Measurements from ENCODE around the gene MYL12B.

Gene MYL12B

DNA sequence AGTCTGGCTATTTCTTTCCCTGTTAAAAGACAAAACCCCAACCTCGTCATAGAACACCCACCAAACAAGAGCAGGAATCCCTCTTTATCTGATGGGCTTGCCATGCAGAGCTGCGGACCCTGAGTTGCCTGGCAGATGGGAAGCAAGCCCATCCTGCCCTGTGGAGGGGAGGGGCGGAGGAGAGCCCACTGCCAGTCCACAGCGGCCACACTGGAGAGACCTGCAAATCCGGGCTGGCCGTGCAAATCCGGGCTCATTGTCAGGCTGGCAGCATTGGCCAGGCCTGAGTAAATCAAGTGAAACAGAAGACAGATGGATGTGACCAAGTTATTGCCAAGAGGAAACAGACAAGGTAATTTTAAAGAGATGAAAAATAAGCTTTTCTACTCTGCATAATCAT, 22.0 kb downstream of the MYL12B start:
- Histone ChIP-seq H3K27me3 (ENCODE audit: low read depth, low read length) (no peaks in the 10 kb centered on the region), H3K36me3 (ENCODE audit: control insufficient read depth in 1 of 2, insufficient read depth in 2 of 2, low read length in 2 of 2) (no peaks in the 10 kb centered on the region), H3K27ac (ENCODE audit: low read length) (no peak overlapping the region), H3K4me1 (ENCODE audit: control insufficient read depth in 1 of 2, insufficient read depth in 2 of 2, low read length in 2 of 2) (peaks cover 3 to 5% of the 10 kb centered on the region in 2 donors), H3K4me3 (ENCODE audit: low read depth in 1 of 2, low read length in 2 of 2) (no peak overlapping the region), H3K9me3 (ENCODE audit: control insufficient read depth in 1 of 2, low read length in 2 of 2) (no peaks in the 10 kb centered on the region)

DNA sequence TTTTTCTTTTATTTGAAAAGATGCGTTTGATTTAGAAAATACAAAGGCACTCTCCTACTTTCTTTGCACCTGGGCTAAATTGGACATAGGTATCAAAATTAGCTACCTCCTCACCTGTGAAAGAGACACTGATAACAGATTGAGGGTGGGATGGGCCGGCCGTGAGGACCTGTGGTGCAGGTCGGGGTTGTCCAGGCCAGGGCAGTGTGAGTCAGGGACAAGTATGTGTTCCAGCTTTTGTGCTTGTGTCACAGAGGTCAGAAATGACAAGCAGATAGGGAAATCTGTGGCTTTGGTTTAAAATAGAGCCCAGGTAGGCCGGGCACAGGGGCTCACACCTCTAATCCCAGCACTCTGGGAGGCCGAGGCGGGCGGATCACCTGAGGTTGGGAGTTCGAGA, 22.6 kb downstream of the MYL12B start:
- no peak overlapping the region for H3K4me3 ChIP-seq (ENCODE audit: low read depth in 1 of 2, low read length in 2 of 2)
- peaks cover 3 to 5% of the 10 kb centered on the region in 2 donors for H3K4me1 ChIP-seq (ENCODE audit: control insufficient read depth in 1 of 2, insufficient read depth in 2 of 2, low read length in 2 of 2)
- no peak overlapping the region for H3K27ac ChIP-seq (ENCODE audit: low read length)
- no peaks in the 10 kb centered on the region for H3K9me3 ChIP-seq (ENCODE audit: control insufficient read depth in 1 of 2, low read length in 2 of 2)
- H3K36me3 ChIP-seq (ENCODE audit: control insufficient read depth in 1 of 2, insufficient read depth in 2 of 2, low read length in 2 of 2): no peaks in the 10 kb centered on the region
- H3K27me3 ChIP-seq (ENCODE audit: low read depth, low read length): no peaks in the 10 kb centered on the region

DNA sequence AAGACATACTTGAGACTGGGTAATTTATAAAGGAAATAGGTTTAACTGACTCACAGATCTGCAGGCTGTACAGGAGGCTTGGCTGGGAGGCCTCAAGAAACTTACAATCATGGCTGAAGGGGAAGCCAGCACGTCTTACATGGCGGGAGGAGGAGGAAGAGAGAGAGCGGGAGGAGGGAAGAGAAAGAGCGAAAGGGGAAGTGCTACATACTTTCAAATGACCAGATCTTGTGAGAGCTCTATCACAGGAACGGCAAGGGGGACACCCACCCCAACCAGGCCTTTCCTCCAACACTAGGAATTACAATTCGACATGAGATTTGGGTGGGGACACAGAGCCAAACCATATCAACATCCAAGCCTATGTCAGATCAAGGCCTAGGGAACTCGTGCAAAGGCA, 24.2 kb downstream of the MYL12B start:
- Histone ChIP-seq H3K36me3 (ENCODE audit: control insufficient read depth in 1 of 2, insufficient read depth in 2 of 2, low read length in 2 of 2) (no peaks in the 10 kb centered on the region), H3K27ac (ENCODE audit: low read length) (no peak overlapping the region), H3K4me1 (ENCODE audit: control insufficient read depth in 1 of 2, insufficient read depth in 2 of 2, low read length in 2 of 2) (peaks cover 3 to 5% of the 10 kb centered on the region in 2 donors), H3K4me3 (ENCODE audit: low read depth in 1 of 2, low read length in 2 of 2) (no peak overlapping the region), H3K9me3 (ENCODE audit: control insufficient read depth in 1 of 2, low read length in 2 of 2) (no peaks in the 10 kb centered on the region), H3K27me3 (ENCODE audit: low read depth, low read length) (no peaks in the 10 kb centered on the region)

DNA sequence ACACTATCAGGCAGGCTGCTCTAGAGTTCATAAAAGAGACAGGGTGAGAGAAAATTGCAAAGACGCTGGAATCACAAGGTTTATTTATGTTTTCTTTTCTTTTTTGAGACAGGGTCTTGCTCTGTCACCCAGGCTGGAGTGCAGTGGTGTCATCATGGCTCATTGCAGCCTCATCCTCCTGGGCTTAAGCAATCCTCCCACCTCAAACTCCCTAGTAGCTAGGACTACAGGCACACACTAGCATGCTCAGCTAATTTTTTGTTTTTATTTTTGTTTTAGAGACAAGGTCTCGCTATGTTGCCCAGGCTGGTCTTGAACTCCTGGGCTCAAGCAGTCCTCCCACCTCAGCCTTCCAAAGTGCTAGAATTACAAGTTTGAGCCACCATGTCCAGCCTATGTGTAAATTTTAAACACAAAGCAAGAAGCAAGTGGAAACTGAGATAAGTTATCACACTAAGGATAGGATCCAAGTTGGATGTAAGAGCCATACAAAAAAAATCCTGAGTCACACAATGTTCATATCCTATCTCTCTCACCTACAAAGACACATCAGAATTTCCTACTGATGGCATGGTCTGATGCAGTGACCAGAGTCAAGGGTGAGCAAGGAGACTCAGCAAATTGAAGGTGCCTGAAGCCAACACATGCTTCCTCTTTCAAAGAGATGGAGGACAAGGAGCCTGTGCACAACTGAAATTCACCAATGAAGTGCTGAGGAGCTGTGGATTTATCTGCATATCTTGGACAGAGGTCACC, 31.4 kb downstream of the MYL12B start:
- Histone ChIP-seq H3K27ac (ENCODE audit: low read length) (no peak overlapping the region), H3K36me3 (ENCODE audit: control insufficient read depth in 1 of 2, insufficient read depth in 2 of 2, low read length in 2 of 2) (no peaks in the 10 kb centered on the region)

DNA sequence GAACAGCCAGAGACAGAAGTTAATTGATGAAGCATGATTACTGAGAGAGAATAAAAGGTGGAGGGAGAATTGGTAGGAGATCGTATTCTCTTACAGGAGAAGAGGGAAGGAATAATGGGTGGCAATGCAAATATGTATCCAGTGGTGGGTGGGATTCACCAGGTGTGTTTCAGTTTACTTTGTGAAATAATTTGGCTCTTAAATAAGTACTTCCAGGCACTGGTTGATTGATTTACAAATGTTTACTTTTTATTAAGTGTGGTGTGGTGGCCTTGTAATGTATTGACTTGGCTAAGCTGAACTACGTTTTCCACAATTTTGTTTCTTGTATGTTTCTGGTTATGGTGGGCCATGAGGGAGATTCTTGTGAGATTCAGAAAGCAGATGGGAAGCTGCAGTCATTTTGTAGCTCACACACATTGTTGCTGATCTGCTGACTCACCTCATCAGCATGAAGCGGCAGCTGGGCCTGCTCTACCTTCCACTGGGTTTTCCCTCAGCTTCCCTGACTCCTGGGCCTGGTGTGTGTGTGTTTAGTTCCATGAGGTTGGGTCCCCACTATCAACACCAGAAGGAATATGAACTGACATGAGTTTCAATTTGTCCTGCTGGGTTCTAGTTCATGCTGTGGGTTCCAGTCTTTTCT, 32.6 kb downstream of the MYL12B start:
- Histone ChIP-seq H3K36me3 (ENCODE audit: control insufficient read depth in 1 of 2, insufficient read depth in 2 of 2, low read length in 2 of 2) (no peaks in the 10 kb centered on the region), H3K27ac (ENCODE audit: low read length) (no peak overlapping the region), H3K9me3 (ENCODE audit: control insufficient read depth in 1 of 2, low read length in 2 of 2) (no peaks in the 10 kb centered on the region), H3K27me3 (ENCODE audit: low read depth, low read length) (no peaks in the 10 kb centered on the region), H3K4me3 (ENCODE audit: low read depth in 1 of 2, low read length in 2 of 2) (no peak overlapping the region), H3K4me1 (ENCODE audit: control insufficient read depth in 1 of 2, insufficient read depth in 2 of 2, low read length in 2 of 2) (peaks cover 0 to 11% of the 10 kb centered on the region in 2 donors)

More for the DNA sequence above, 31.4 kb downstream of the MYL12B start:
- Histone ChIP-seq H3K4me3 (ENCODE audit: low read depth in 1 of 2, low read length in 2 of 2) (no peak overlapping the region), H3K9me3 (ENCODE audit: control insufficient read depth in 1 of 2, low read length in 2 of 2) (no peaks in the 10 kb centered on the region), H3K27me3 (ENCODE audit: low read depth, low read length) (no peaks in the 10 kb centered on the region), H3K4me1 (ENCODE audit: control insufficient read depth in 1 of 2, insufficient read depth in 2 of 2, low read length in 2 of 2) (peaks cover 0 to 11% of the 10 kb centered on the region in 2 donors)

DNA sequence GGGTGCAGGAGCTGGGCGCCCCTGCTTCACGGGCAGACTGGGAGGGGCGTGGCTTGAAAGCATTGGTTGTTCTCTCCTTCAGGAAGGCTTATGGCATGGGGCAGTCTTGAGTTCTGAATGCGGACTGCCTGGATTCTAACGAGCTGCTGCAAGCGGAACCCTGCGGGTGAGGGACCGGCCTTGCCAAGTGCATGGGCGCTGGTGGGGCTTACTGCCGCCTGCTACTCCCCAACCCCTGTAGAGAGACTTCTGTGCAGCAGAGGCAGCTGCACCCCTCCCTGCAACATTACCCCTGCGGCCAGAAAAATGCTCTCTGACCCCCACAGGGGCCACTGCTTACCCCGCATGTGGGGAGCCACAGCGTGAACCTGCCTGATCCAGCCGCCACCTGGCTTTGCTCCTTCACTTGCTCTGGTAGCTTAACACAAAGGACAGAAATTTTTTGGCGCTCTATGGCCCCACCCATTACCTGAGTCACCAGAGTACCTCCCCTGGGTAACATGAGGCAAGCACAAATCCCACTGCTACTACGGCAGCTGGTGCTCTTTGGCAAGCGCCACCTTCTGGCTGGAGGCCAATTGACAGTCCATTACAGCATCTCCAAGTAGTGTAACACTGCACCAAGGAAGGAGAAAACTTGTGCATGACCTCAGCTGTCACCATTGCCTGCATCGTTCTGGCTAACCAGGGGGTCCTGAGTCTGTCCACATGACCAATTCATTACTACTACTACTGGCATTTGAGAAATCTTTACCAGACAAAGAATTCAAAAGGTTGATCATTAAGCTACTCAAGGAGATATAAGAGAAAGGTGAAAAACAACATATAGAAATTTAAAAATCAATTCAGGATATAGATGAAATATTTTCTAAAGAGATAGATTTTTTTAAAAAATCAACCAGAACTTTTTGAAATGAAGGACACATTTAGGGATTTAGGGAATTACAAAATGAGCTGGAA, 35.4 kb downstream of the MYL12B start:
- H3K27me3 ChIP-seq (ENCODE audit: low read depth, low read length): peaks cover 4% of the 10 kb centered on the region
- no peaks in the 10 kb centered on the region for H3K9me3 ChIP-seq (ENCODE audit: control insufficient read depth in 1 of 2, low read length in 2 of 2)
- peaks cover 0 to 11% of the 10 kb centered on the region in 2 donors for H3K4me1 ChIP-seq (ENCODE audit: control insufficient read depth in 1 of 2, insufficient read depth in 2 of 2, low read length in 2 of 2)
- no peak overlapping the region for H3K27ac ChIP-seq (ENCODE audit: low read length)
- H3K4me3 ChIP-seq (ENCODE audit: low read depth in 1 of 2, low read length in 2 of 2): peak overlapping the region; percentile 68 to 72
- H3K36me3 ChIP-seq (ENCODE audit: control insufficient read depth in 1 of 2, insufficient read depth in 2 of 2, low read length in 2 of 2): no peaks in the 10 kb centered on the region

DNA sequence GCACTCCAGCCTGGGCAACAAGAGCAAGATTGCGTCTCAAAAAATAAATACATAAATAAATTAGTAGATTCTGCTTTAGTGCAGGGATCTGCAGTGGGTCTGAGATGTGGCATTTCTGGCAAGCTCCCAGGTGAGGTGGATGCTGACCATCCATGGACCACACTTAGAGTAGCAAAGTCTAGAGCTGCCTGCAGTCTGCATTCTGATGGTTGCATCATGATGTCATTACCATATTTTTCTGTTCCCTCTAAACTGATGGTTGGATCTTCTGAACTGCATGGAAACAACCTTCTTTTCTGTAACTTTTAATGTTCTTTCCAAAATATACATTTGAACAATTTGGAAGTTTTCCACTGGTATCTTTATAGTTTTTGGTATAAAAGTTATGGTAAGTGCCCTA, 42.9 kb downstream of the MYL12B start:
- H3K36me3 ChIP-seq (ENCODE audit: control insufficient read depth in 1 of 2, insufficient read depth in 2 of 2, low read length in 2 of 2): no peaks in the 10 kb centered on the region
- no peaks in the 10 kb centered on the region for H3K4me1 ChIP-seq (ENCODE audit: control insufficient read depth in 1 of 2, insufficient read depth in 2 of 2, low read length in 2 of 2)
- H3K4me3 ChIP-seq (ENCODE audit: low read depth in 1 of 2, low read length in 2 of 2): no peak overlapping the region
- peaks cover 4% of the 10 kb centered on the region for H3K27me3 ChIP-seq (ENCODE audit: low read depth, low read length)
- no peak overlapping the region for H3K27ac ChIP-seq (ENCODE audit: low read length)
- no peaks in the 10 kb centered on the region for H3K9me3 ChIP-seq (ENCODE audit: control insufficient read depth in 1 of 2, low read length in 2 of 2)

DNA sequence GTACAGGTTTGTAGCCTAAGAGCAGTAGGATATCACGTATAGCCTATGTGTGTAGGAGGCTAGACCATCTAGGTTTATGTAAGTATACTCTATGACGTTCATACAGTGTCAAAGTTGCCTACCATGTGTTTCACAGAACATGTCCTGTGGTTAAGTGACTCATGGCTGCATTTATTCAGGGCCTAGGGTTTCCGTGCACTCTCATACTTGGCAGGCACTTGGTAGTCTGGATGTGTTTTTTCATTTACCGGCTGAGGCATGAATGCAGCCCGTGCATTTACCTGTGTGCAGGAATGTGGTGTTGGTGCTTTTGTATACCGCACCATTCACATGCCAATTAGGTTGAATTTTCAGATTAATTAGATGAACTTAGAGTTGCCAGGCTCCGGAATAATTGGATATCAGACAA, 43.4 kb downstream of the MYL12B start:
- H3K9me3 ChIP-seq (ENCODE audit: control insufficient read depth in 1 of 2, low read length in 2 of 2): no peaks in the 10 kb centered on the region
- H3K27me3 ChIP-seq (ENCODE audit: low read depth, low read length): peaks cover 4% of the 10 kb centered on the region
- H3K4me3 ChIP-seq (ENCODE audit: low read depth in 1 of 2, low read length in 2 of 2): no peak overlapping the region
- H3K4me1 ChIP-seq (ENCODE audit: control insufficient read depth in 1 of 2, insufficient read depth in 2 of 2, low read length in 2 of 2): no peaks in the 10 kb centered on the region
- no peak overlapping the region for H3K27ac ChIP-seq (ENCODE audit: low read length)
- H3K36me3 ChIP-seq (ENCODE audit: control insufficient read depth in 1 of 2, insufficient read depth in 2 of 2, low read length in 2 of 2): no peaks in the 10 kb centered on the region

DNA sequence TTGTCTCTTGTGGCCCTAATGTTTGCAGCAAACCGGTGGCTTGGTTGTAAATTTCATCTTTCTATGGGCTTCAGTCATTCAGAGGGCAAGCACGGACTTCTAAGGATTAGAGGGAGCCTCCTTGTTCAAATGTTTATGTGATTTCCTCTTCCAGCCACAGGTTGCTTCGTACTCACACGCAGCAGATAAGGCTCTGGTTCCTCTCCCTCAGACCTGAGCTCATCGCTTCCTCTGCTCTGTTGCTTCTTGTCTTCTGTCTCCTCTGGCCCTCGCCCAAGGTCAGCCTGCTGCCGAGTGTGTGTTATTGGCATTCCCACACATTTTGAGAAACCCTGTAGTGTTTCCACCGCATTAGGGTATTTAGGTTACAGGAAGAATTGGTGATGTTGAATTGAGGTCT, 44.0 kb downstream of the MYL12B start:
- H3K9me3 ChIP-seq (ENCODE audit: control insufficient read depth in 1 of 2, low read length in 2 of 2): no peaks in the 10 kb centered on the region
- no peaks in the 10 kb centered on the region for H3K36me3 ChIP-seq (ENCODE audit: control insufficient read depth in 1 of 2, insufficient read depth in 2 of 2, low read length in 2 of 2)
- H3K27me3 ChIP-seq (ENCODE audit: low read depth, low read length): no peaks in the 10 kb centered on the region
- no peaks in the 10 kb centered on the region for H3K4me1 ChIP-seq (ENCODE audit: control insufficient read depth in 1 of 2, insufficient read depth in 2 of 2, low read length in 2 of 2)
- no peak overlapping the region for H3K27ac ChIP-seq (ENCODE audit: low read length)
- no peak overlapping the region for H3K4me3 ChIP-seq (ENCODE audit: low read depth in 1 of 2, low read length in 2 of 2)

DNA sequence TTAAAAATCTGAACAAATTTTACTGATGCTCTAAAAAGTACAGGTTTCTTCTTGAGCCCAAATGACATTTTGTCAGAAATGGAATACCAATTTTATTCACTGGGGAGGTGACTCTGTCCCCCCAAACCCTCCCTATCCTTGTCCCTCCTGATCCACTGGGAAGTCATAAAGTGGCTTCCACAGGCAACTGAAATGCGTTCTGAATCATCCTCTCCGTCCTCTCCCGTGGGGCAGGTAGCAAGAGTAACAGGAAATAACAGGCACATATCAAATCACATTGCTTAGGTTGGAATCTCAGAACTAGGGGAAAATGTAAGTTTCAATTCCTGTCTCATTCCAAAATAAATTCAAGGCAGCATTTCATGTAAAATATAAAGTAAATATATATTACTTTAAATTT, 44.5 kb downstream of the MYL12B start:
- H3K4me3 ChIP-seq (ENCODE audit: low read depth in 1 of 2, low read length in 2 of 2): no peak overlapping the region
- H3K27me3 ChIP-seq (ENCODE audit: low read depth, low read length): no peaks in the 10 kb centered on the region
- no peaks in the 10 kb centered on the region for H3K9me3 ChIP-seq (ENCODE audit: control insufficient read depth in 1 of 2, low read length in 2 of 2)
- H3K4me1 ChIP-seq (ENCODE audit: control insufficient read depth in 1 of 2, insufficient read depth in 2 of 2, low read length in 2 of 2): no peaks in the 10 kb centered on the region
- H3K27ac ChIP-seq (ENCODE audit: low read length): no peak overlapping the region
- H3K36me3 ChIP-seq (ENCODE audit: control insufficient read depth in 1 of 2, insufficient read depth in 2 of 2, low read length in 2 of 2): no peaks in the 10 kb centered on the region

DNA sequence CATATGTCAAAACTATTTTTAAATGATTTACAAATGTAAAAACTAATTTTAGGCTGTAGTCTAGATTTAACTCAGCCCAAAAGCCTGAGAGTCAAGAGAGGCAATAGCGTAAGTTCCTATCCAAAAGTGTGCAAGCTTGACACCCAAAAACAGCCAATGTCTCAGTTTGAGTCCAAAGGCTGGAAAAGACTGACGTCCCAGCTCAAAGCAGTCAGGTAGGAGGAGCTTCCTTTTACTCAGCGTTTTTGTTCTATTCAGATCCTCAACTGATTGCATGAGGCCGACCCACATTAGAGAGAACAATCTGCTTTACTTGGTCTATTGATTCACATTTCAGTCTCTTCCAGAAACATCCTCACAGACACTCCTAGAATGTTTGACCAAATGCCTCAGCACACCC, 51.8 kb downstream of the MYL12B start:
- Histone ChIP-seq H3K27ac (ENCODE audit: low read length) (no peak overlapping the region), H3K4me1 (ENCODE audit: control insufficient read depth in 1 of 2, insufficient read depth in 2 of 2, low read length in 2 of 2) (no peaks in the 10 kb centered on the region), H3K9me3 (ENCODE audit: control insufficient read depth in 1 of 2, low read length in 2 of 2) (no peaks in the 10 kb centered on the region), H3K36me3 (ENCODE audit: control insufficient read depth in 1 of 2, insufficient read depth in 2 of 2, low read length in 2 of 2) (no peaks in the 10 kb centered on the region), H3K4me3 (ENCODE audit: low read depth in 1 of 2, low read length in 2 of 2) (no peak overlapping the region), H3K27me3 (ENCODE audit: low read depth, low read length) (no peaks in the 10 kb centered on the region)
